ENCODE results near the gene AQP9. TPM values are rescaled to one million over a fixed set of nuclear protein-coding genes. Genes with fewer than 3 reads are reported as not detected.

AQP9 gene
- total RNA-seq, 1 experiment from 2014 or later: not detected

DNA sequence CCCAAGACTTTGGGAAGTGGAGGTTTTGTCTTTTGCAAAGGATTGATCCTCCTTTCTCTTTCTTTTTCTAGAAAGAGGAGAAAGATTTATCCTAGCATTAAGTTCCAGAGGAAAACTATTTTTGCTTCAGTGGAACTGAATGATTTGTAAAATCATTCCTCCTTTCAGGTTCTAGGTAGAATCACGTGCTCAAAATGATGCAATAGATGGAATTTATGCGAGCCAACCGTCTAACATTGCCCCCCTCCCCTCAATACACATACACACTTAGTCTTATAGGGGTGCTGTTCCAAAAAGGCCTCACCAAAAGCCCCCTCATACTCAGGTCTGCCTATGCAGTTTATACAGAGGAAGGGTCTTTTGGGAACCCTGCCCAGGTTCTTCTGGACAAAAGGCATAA, 85.3 kb downstream of the AQP9 start:
- no peaks in the 10 kb centered on the region for H3K9me3 ChIP-seq (ENCODE audit: control insufficient read depth, insufficient read depth, low read depth, low read length)
- DNase-seq (ENCODE audit: low read depth, low spot score) (no peak), ATAC-seq (no peak)
- no peaks in the 10 kb centered on the region for H3K27me3 ChIP-seq (ENCODE audit: control insufficient read depth, insufficient read depth, low read length)
- no peak overlapping the region for H3K4me3 ChIP-seq (ENCODE audit: low read depth in 2 of 2, low read length in 2 of 2)
- POLR2A ChIA-PET: no interaction called here
- in situ Hi-C loops (cut with HindIII; ENCODE audit: low pct_unique_long_range_greater_than_20kb, low sequenced_read_pairs): no loop called here
- TF ChIP-seq SIN3A (IDR thresholded peaks at IDR 0.05; ENCODE audit: borderline replicate concordance, insufficient read depth, low read depth, low read length): no peak
- TF ChIP-seq, protein P1, sequence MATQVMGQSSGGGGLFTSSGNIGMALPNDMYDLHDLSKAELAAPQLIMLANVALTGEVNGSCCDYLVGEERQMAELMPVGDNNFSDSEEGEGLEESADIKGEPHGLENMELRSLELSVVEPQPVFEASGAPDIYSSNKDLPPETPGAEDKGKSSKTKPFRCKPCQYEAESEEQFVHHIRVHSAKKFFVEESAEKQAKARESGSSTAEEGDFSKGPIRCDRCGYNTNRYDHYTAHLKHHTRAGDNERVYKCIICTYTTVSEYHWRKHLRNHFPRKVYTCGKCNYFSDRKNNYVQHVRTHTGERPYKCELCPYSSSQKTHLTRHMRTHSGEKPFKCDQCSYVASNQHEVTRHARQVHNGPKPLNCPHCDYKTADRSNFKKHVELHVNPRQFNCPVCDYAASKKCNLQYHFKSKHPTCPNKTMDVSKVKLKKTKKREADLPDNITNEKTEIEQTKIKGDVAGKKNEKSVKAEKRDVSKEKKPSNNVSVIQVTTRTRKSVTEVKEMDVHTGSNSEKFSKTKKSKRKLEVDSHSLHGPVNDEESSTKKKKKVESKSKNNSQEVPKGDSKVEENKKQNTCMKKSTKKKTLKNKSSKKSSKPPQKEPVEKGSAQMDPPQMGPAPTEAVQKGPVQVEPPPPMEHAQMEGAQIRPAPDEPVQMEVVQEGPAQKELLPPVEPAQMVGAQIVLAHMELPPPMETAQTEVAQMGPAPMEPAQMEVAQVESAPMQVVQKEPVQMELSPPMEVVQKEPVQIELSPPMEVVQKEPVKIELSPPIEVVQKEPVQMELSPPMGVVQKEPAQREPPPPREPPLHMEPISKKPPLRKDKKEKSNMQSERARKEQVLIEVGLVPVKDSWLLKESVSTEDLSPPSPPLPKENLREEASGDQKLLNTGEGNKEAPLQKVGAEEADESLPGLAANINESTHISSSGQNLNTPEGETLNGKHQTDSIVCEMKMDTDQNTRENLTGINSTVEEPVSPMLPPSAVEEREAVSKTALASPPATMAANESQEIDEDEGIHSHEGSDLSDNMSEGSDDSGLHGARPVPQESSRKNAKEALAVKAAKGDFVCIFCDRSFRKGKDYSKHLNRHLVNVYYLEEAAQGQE (IDR thresholded peaks at IDR 0.05; ENCODE audit: insufficient read depth in 1 of 2, low read depth in 2 of 2, low read length in 1 of 2): no peak
- TF ChIP-seq POLR2AphosphoS5 (IDR thresholded peaks at IDR 0.05; ENCODE audit: low read depth, low read length): no peak
- no peak for TF ChIP-seq TCF7L2 (IDR thresholded peaks at IDR 0.05; ENCODE audit: low read depth, low read length)
- TF ChIP-seq, protein P2, sequence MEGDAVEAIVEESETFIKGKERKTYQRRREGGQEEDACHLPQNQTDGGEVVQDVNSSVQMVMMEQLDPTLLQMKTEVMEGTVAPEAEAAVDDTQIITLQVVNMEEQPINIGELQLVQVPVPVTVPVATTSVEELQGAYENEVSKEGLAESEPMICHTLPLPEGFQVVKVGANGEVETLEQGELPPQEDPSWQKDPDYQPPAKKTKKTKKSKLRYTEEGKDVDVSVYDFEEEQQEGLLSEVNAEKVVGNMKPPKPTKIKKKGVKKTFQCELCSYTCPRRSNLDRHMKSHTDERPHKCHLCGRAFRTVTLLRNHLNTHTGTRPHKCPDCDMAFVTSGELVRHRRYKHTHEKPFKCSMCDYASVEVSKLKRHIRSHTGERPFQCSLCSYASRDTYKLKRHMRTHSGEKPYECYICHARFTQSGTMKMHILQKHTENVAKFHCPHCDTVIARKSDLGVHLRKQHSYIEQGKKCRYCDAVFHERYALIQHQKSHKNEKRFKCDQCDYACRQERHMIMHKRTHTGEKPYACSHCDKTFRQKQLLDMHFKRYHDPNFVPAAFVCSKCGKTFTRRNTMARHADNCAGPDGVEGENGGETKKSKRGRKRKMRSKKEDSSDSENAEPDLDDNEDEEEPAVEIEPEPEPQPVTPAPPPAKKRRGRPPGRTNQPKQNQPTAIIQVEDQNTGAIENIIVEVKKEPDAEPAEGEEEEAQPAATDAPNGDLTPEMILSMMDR (IDR thresholded peaks at IDR 0.05): no peak
- CTCF ChIA-PET: no interaction called here
- H3K36me3 ChIP-seq (ENCODE audit: control insufficient read depth, insufficient read depth, low read length): no peaks in the 10 kb centered on the region
- H3K4me1 ChIP-seq (ENCODE audit: control insufficient read depth, insufficient read depth, low read length): peaks cover 3% of the 10 kb centered on the region; the same call in 1 of the 2 replicates
- H3K27ac ChIP-seq (ENCODE audit: low read length): no peak overlapping the region
- BruUV-seq (replicated peaks): no TSS peak
- intact Hi-C loops (cut with micrococcal nuclease; ENCODE audit: unreplicated experiment): loop anchor here (10.0 kb wide), 1 partner anchor 531 kb away; no protein-coding TSS in a partner anchor

DNA sequence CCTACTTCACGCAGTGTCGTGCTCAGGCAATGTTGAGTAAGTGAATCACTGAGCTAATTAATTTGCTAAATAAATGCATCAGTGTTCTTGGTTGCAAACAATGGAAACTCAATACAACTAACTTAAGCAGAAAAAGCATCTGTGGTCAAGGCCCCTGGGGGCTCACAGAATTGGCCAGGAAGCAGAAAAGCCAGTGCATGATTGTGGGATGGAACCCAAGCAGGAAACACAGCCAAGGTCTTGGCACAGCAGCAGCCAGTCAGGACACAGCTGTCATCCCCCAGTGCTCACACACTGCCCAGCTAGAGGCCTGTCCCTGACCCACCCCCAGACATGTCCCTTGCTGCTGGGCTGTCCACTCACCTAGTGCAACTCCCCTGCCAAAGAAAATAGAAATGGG, 85.9 kb downstream of the AQP9 start:
- ChIA-PET POLR2A (no interaction called here), CTCF (no interaction called here)
- ATAC-seq (no peak), DNase-seq (ENCODE audit: low read depth, low spot score) (no peak)
- TF ChIP-seq TCF7L2 (IDR thresholded peaks at IDR 0.05; ENCODE audit: low read depth, low read length) (no peak), SIN3A (IDR thresholded peaks at IDR 0.05; ENCODE audit: borderline replicate concordance, insufficient read depth, low read depth, low read length) (no peak), POLR2AphosphoS5 (IDR thresholded peaks at IDR 0.05; ENCODE audit: low read depth, low read length) (no peak)
- TF ChIP-seq, protein P2 (IDR thresholded peaks at IDR 0.05): no peak
- TF ChIP-seq, protein P1 (IDR thresholded peaks at IDR 0.05; ENCODE audit: insufficient read depth in 1 of 2, low read depth in 2 of 2, low read length in 1 of 2): no peak
- Histone ChIP-seq H3K9me3 (ENCODE audit: control insufficient read depth, insufficient read depth, low read depth, low read length) (no peaks in the 10 kb centered on the region), H3K36me3 (ENCODE audit: control insufficient read depth, insufficient read depth, low read length) (no peaks in the 10 kb centered on the region), H3K27me3 (ENCODE audit: control insufficient read depth, insufficient read depth, low read length) (no peaks in the 10 kb centered on the region), H3K27ac (ENCODE audit: low read length) (no peak overlapping the region), H3K4me3 (ENCODE audit: low read depth in 2 of 2, low read length in 2 of 2) (no peak overlapping the region), H3K4me1 (ENCODE audit: control insufficient read depth, insufficient read depth, low read length) (peaks cover 3% of the 10 kb centered on the region; the same call in 1 of the 2 replicates)
- in situ Hi-C loops (cut with HindIII; ENCODE audit: low pct_unique_long_range_greater_than_20kb, low sequenced_read_pairs): no loop called here
- intact Hi-C loops (cut with micrococcal nuclease; ENCODE audit: unreplicated experiment): loop anchor here (10.0 kb wide), 1 partner anchor 531 kb away; no protein-coding TSS in a partner anchor
- BruUV-seq (replicated peaks): no TSS peak

Data from Panc1 (cell line).